Body of pancreas (tissue), 4 donors: ENCODE results near the gene PDE10A.

Source experiments
- CTCF ChIP-seq, 7 experiments: fragments of 450-650 bp in 4 of 7; fragments of 200-600 bp in 3 of 7; sonication (generic) in 3 of 7; IDR thresholded peaks; one replicate each; pipeline ENCODE4 v1.5.1; 2016 to 2019; ENCODE audit warnings: antibody characterized with exemption in 7 of 7
- POLR2A ChIP-seq, 3 donors: fragments of 450-650 bp; IDR thresholded peaks; one replicate each; pipeline ENCODE4 v1.6.1; 2016; ENCODE audit warnings: antibody characterized with exemption in 3 of 3, mild to moderate bottlenecking in 2 of 3

- TF ChIP-seq CTCF (IDR thresholded peaks at IDR 0.05) (no peak), POLR2A (IDR thresholded peaks at IDR 0.05) (no peak)
These were observed 2.0 kb downstream of the PDE10A start for GRCh38 chr6:165660857-165661663.
